Mucosa of descending colon (tissue), 3 donors: ENCODE results near the gene RCC1. TPM values are rescaled to one million over a fixed set of nuclear protein-coding genes. Genes with fewer than 3 reads are reported as not detected.
A peak's percentile ranks its signal among the peaks of the same experiment; 100 is the strongest.
"Not testable (repeated sequence)": the region's sequence is repeated elsewhere in the genome, so short reads cannot be mapped to it uniquely, and the experiment has no call there.

Experiments used
- ATAC-seq: fragments of 200-7000 bp; cut with Tn5 transposase; one replicate; pipeline ENCODE4 v1.9.1; 2020; ENCODE audit warnings: mild to moderate bottlenecking, moderate library complexity
- DNase-seq, 3 donors: peaks; one replicate each; pipeline ENCODE4 v3.0.0-alpha.2; 2020
- H3K36me3 ChIP-seq: fragments of 200-600 bp; one replicate; pipeline ENCODE4 v1.8.0; 2021; ENCODE audit warnings: low read depth, mild to moderate bottlenecking
- H3K4me1 ChIP-seq: fragments of 200-600 bp; one replicate; pipeline ENCODE4 v1.8.0; 2021; ENCODE audit warnings: low read depth, mild to moderate bottlenecking
- H3K4me3 ChIP-seq: fragments of 200-600 bp; one replicate; pipeline ENCODE4 v1.8.0; 2021; ENCODE audit warnings: mild to moderate bottlenecking
- H3K9me3 ChIP-seq: fragments of 200-600 bp; one replicate; pipeline ENCODE4 v1.8.0; 2021; ENCODE audit warnings: mild to moderate bottlenecking
- intact Hi-C, 2 donors: fragments of 100-400 bp; cut with DNase I in 1 of 2; cut with micrococcal nuclease in 1 of 2; formaldehyde crosslinking; loops; one replicate each; pipeline versions ENCODE4 v1.11.0 to v1.11.1; 2022; cut with DNase I, micrococcal nuclease
- total RNA-seq, 3 donors: library from RNA; stranded (reverse); fragmentation: NEBNext Ultra II Directional in 2 of 3; extraction: Animal tissue kit (Norgen Biotek cat#: 25700) in 2 of 3; gene quantifications; one replicate each; pipeline versions ENCODE4 v1.2.1 to v1.2.4, GENCODE V29; 2021 to 2023
- TF ChIP-seq, protein P1 (sequence below): fragments of 200-600 bp; IDR thresholded peaks from one replicate; pipeline ENCODE4 v1.8.0; 2022; ENCODE audit warnings: antibody characterized with exemption, mild to moderate bottlenecking
- donor health status: DM: no; HTN: no; CAD: no; lungs with moderate emphysema.
- donor health status: DM: no; HTN: no; CAD: no.
- donor health status: DM: no; HTN: yes; CAD: no.

RCC1 gene
- total RNA-seq, 3 donors from 2014 or later = 23.0 to 34.3 (median 25.3) TPM

DNA sequence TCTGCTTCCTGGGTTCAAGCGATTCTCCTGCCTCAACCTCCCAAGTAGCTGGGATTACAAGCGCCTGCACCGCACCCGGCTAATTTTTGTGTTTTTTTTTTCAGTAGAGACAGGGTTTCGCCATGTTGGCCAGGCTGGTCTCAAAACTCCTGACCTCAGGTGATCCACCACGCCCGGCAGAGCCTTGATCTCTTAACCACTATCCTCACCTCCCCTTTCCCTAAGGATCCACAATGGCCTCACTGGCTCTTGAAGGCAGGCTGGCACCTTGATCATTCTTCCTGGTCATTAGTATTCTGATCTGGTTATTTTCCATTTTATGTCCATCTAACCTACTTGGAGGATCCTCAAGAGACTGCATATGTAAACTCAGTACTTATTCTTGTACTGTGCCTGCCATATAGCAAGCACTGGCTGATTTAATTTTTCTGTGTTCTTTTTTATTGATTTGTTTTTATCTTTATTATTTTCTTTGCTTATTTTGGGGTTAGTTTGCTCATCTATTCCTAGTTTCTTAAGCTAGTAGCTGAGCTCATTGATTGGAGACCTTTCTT lies 6.3 kb downstream of the RCC1 start:
- H3K4me1 ChIP-seq = peaks cover 41% of the 10 kb centered on the region
- peaks cover 6% of the 10 kb centered on the region for H3K36me3 ChIP-seq
- H3K4me3 ChIP-seq = no peak overlapping the region
- DNase-seq (no peak), ATAC-seq (no peak)
- no peaks in the 10 kb centered on the region for H3K9me3 ChIP-seq
- TF ChIP-seq, protein P1, sequence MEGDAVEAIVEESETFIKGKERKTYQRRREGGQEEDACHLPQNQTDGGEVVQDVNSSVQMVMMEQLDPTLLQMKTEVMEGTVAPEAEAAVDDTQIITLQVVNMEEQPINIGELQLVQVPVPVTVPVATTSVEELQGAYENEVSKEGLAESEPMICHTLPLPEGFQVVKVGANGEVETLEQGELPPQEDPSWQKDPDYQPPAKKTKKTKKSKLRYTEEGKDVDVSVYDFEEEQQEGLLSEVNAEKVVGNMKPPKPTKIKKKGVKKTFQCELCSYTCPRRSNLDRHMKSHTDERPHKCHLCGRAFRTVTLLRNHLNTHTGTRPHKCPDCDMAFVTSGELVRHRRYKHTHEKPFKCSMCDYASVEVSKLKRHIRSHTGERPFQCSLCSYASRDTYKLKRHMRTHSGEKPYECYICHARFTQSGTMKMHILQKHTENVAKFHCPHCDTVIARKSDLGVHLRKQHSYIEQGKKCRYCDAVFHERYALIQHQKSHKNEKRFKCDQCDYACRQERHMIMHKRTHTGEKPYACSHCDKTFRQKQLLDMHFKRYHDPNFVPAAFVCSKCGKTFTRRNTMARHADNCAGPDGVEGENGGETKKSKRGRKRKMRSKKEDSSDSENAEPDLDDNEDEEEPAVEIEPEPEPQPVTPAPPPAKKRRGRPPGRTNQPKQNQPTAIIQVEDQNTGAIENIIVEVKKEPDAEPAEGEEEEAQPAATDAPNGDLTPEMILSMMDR = no peak
- intact Hi-C loops = loop anchor here in 1 of 2 donors (10.0 kb wide), 1 partner anchor 93 kb away; no protein-coding TSS in a partner anchor

DNA sequence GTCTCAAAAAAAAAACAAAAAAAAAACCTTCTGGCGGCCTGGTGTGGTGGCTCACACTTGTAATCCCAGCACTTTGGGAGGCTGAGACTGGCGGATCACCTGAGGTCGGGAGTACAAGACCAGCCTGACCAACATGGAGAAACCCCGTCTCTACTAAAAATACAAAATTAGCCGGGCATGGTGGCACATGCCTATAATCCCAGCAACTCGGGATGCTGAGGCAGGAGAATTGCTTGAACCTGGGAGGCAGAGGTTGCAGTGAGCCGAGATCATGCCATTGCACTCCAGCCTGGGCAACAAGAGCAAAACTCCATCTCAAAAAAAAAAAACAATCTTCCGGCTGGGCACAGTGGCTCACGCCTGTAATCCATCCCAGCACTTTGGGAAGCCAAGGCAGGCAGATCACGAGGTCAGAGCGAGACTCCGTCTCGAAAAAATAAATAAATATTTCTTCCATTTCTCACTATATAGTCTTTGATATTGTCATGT lies 8.6 kb downstream of the RCC1 start:
- peaks cover 26% of the 10 kb centered on the region for H3K4me1 ChIP-seq
- not testable (repeated sequence) for DNase-seq, H3K36me3 ChIP-seq, H3K4me3 ChIP-seq, ATAC-seq, H3K9me3 ChIP-seq
- intact Hi-C loops = loop anchor here in 1 of 2 donors (10.0 kb wide), 1 partner anchor 90 kb away; no protein-coding TSS in a partner anchor

DNA sequence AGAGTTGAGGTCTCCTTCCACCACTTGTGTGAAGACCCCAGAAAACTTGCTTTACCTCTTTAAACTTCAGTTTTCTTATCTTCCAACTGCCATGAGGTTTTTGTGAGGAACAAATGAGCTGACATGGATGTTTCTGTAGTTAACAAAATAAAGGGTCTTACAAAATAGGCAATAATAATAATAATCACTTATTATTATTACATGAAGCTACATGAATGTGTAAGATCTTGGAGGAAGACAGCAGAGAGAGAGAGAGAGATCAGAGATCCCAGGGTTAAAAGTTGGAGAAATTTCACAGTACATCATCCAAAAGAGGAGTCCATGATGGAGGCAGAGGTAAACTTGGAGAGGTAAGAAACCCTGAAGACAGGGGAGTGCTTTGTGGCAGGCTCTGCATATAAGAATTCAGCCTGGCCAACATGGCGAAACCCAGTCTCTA lies 10.7 kb downstream of the RCC1 start:
- Histone ChIP-seq H3K4me1 (peaks cover 13% of the 10 kb centered on the region), H3K4me3 (no peak overlapping the region), H3K9me3 (no peaks in the 10 kb centered on the region), H3K36me3 (no peaks in the 10 kb centered on the region)
- TF ChIP-seq, protein P1 = no peak
- ATAC-seq (no peak), DNase-seq (no peak)
- intact Hi-C loops = loop anchor here in 1 of 2 donors (10.0 kb wide), 1 partner anchor 88 kb away; no protein-coding TSS in a partner anchor

DNA sequence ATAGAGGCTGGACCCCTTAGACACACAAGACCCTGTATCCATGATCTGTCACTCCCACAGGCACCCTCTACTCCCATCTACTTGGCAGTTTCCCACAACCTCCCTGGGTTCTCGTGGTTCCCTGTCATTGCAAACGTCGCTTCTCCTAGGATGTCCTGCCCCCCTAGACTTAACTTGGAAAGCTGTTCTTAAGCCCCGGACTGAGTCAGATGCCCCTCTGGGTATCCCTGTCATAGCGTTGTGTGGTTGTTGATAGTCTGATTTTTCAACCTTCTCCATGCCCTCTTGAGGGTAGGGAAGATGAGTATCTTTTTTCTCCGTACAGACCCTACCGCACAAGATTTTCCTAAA lies 11.8 kb downstream of the RCC1 start:
- ATAC-seq = peak; percentile 1
- no peaks in the 10 kb centered on the region for H3K36me3 ChIP-seq
- TF ChIP-seq, protein P1 = no peak
- intact Hi-C loops = loop anchor here in 1 of 2 donors (10.0 kb wide), 1 partner anchor 87 kb away; no protein-coding TSS in a partner anchor
- H3K4me1 ChIP-seq = peaks cover 11% of the 10 kb centered on the region
- H3K4me3 ChIP-seq = no peak overlapping the region
- DNase-seq = no peak
- no peaks in the 10 kb centered on the region for H3K9me3 ChIP-seq

DNA sequence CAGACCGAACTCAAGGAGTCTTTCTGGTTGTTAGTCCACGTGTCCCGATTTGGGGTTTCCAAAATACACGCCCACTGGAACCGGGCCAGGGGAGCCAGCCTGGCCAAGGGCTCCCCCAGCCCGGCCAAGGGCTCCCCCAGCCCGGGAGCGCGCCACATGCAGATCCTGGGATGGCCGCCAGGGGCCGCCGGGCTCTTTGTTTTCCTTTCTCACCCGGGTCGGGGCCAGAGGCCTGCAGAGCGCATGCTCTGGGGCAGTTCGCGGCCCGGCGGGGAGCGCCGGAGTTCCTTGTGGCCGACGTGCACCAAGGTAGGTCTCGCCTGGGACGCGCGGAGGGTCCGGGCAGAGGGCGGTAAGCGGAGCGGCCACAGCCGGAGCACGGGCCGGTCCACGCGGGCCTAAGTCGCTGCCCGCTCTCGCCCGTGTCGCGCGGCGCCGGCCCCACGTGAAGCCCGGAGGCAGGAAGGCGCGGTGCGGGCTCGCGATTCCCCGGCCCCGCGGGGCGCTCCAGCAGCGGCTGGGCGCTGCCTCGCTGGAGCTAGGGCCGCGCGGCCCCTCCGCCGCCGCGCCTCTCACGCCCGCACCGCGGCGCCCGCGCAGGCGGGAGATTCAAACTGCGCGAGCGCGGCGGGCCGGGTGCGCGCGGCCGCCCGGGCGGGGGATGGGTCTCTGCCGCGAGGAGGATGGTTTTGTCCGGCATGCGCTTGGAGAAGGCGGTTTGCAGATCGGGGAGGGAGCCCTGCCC lies 12.3 kb downstream of the RCC1 start:
- DNase-seq (peak; percentile 93 to 95 (median 94)), ATAC-seq (peak; percentile 95)
- TF ChIP-seq, protein P1 = peak; percentile 99
- intact Hi-C loops = loop anchor here in 1 of 2 donors (10.0 kb wide), 1 partner anchor 87 kb away; no protein-coding TSS in a partner anchor
- Histone ChIP-seq H3K4me3 (peak overlapping the region; percentile 54), H3K4me1 (peaks cover 11% of the 10 kb centered on the region), H3K36me3 (no peaks in the 10 kb centered on the region), H3K9me3 (no peaks in the 10 kb centered on the region)
